NCI-H2227 (cell line): ENCODE data around the gene DNAH9.
A peak's percentile ranks its signal among the peaks of the same experiment; 100 is the strongest.

Experiments used
- DNase-seq: peaks from one replicate; lab custom pipeline; 2025; ENCODE audit not compliant: unreplicated experiment; lab: John Stamatoyannopoulos, UW

DNAH9 gene

GRCh38 chr17:11598274-11599221, at the start of gene DNAH9:
Gene DNAH9, plus strand, starts transcription at chr17:11598470. Its CDS starts 29 bp downstream, at chr17:11598499.
- DNase-seq = peak; percentile 81

GRCh38 chr17:11550431-11550830, 47.8 kb upstream of the DNAH9 start:
- DNase-seq = no peak

- no peak for DNase-seq
These were observed 46.8 kb upstream of the DNAH9 start for GRCh38 chr17:11551442-11551841.

DNA sequence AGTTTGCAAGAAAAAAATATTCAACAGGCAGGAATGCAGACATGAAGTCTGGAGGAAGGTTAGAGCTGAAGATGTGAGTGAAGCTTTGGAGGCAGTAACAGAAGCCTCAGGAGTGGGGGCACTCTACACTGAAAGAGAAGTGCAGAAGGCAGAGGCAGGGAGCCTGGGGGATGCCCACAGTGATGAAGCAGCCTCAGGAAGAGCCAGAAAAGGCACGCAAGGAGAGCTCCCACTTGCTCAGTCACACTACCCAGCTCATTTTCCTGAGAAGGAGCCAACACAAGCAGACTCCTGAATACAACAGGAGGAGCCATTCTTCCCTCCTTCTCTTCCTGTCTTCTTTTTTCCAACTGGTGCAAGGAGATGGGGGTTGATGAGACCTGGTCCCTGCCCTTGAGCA, 45.1 kb upstream of the DNAH9 start:
- no peak for DNase-seq

- no peak for DNase-seq
These were observed 44.2 kb upstream of the DNAH9 start for GRCh38 chr17:11554042-11554441.

DNA sequence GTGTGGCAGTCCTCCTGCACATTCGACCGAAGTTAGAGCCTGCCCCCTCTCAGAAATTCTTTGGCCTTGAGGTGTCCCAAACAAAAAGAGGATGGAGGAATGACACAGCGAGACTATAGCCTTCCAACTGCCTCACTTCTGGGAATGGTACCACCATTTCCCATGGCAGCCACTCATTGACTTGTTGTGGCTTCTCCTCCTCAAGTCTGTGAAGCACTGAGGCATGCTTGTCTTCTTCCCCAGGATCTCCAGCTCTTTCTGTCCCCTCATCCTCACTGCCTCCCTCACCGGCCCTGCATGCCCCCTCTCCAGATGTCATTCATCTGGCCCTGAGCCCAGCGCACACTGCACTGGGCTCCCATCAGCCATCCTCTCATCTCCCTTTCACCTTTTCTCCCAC, 43.7 kb upstream of the DNAH9 start:
- DNase-seq = no peak

GRCh38 chr17:11555530-11555929, 42.7 kb upstream of the DNAH9 start:
- no peak for DNase-seq

- no peak for DNase-seq
These were observed 40.4 kb upstream of the DNAH9 start for GRCh38 chr17:11557727-11558452.

DNA sequence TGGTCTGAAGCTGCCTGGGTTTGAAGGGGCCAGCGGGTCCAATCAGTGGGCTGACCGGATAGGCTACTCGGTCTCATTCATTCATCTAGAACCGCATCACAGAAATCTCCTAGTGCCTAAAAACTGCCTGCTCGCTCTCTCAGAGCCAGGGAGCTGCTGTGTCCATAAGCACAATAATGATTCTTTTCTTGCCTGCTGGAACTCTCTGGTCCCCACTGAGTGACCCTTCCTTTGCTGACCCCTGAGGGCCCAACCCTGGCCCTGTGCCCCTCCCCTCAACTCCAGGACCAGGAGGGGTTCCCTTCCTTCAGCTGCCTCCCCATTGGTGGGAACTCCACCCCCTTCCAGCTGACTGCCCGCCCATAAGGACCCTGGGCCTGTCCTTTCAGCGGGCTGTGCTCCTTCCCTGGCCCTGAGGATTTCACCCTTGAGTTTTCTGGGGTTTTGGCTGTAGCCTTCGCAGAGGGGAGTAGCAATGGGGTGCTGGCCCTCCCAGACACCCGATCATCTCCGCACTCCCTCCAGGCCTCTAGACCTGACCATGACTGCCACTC, 39.5 kb upstream of the DNAH9 start:
- DNase-seq = no peak

GRCh38 chr17:11559601-11560000, 38.7 kb upstream of the DNAH9 start:
- no peak for DNase-seq

DNA sequence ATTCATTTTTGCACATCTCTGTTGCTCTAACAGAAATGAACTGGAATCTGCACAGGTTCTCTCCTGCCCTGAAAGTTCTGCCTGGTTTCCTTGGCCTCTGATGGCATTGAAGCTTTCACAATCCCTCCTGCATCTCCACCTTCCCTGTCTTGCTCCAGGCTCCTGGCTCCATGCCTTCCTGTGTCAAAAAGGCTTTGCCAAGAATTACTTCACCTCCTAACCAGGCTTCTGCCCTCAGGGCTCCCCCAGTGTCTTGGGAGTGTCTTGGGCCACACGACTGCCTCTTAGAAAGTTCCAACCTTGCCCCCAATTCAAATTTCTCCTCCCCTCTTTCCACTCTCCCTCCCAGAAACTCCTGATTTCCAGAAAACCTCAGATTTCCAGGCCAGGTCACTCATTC, 37.0 kb upstream of the DNAH9 start:
- DNase-seq = no peak

DNA sequence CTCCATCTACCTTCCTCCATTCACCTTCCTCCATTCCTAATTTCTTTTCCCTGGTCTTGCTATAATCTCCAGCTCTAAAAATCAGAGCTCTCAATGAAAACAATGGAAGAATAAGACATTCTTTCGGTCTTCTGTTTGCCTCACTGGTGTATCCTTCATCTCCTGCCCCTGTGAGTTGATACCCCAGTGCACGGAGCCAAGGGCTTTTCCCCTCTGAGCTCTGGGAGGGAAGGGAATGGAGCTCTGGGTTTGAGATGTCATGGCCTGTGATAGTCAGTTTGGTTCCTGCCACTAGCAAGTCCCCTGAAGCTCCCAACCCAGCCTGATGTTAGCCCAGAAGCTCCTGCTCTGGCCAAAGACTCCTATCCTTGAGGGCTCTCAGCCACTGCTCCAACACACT, 36.6 kb upstream of the DNAH9 start:
- DNase-seq = no peak

GRCh38 chr17:11564589-11565380, 33.5 kb upstream of the DNAH9 start:
- DNase-seq = no peak

- DNase-seq = no peak
These were observed 32.7 kb upstream of the DNAH9 start for GRCh38 chr17:11565591-11565990.

- no peak for DNase-seq
These were observed 19.3 kb upstream of the DNAH9 start for GRCh38 chr17:11578998-11579397.

DNA sequence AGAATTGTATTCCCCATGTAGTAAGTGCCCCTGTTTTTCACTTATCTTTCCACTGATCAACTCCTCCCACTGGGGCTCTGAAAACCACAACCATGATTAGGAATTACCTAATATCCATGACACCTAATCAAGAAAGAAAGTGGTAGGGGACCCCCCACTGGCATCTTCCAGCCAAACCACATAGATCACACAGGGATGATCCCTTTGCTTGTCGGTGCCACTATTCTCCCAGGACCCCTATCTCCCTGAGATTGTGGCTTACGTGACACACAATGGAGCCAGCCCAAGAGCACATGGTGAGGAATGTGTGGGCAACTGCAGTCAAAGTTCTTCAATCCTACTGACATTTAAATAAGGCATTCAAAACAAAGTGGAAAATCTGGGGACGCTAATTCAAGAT, 17.6 kb upstream of the DNAH9 start:
- no peak for DNase-seq

- no peak for DNase-seq
These were observed 16.1 kb upstream of the DNAH9 start for GRCh38 chr17:11582217-11582616.

- no peak for DNase-seq
These were observed 14.8 kb upstream of the DNAH9 start for GRCh38 chr17:11583306-11583992.

GRCh38 chr17:11589716-11590115, 8.6 kb upstream of the DNAH9 start:
- DNase-seq = no peak

GRCh38 chr17:11601661-11602060, 3.4 kb downstream of the DNAH9 start:
- DNase-seq = no peak
